SK-N-SH (cell line): Measurements from ENCODE around the gene RABL6. TPM values are rescaled to one million over a fixed set of nuclear protein-coding genes. Genes with fewer than 3 reads are reported as not detected.

Experiments used
- CTCF ChIA-PET: fragments of 300-600, 350-600 bp; formaldehyde crosslinking; extraction: SDS; loops from one replicate; lab custom pipeline; 2021; lab: Yijun Ruan, JAX
- POLR2A ChIA-PET: fragments of 350-600 bp; sonication (Branson Sonifier 250); formaldehyde crosslinking; extraction: SDS; loops from one replicate; lab custom pipeline; 2020; ENCODE audit warnings: antibody characterized with exemption, inconsistent platforms; lab: Yijun Ruan, JAX
- DNase-seq: peaks from one replicate; pipeline ENCODE4 v3.0.0; 2012
- H2AFZ ChIP-seq: fragments of 200-600 bp; sonication (generic); 2 replicates; pipeline ENCODE4 v1.8.1; 2016; ENCODE audit warnings: antibody characterized with exemption, mild to moderate bottlenecking, low read depth
- H3F3A ChIP-seq: fragments of 200-600 bp; sonication (generic); replicated peaks from 2 replicates; pipeline ENCODE3; 2016; ENCODE audit warnings: antibody characterized with exemption, mild to moderate bottlenecking; ENCODE audit not compliant: insufficient read depth
- H3K27ac ChIP-seq, 2 experiments: fragments of 200-500 bp in 1 of 2; fragments of 200-600 bp in 1 of 2; sonication (Bioruptor generic) in 1 of 2; sonication (generic), shearing (Covaris generic) in 1 of 2; 2 replicates each; pipeline versions ENCODE4 v1.5.1 to v1.6.1; 2014 to 2016; ENCODE audit warnings: low read depth in 2 of 2, inconsistent platforms in 1 of 2, low read length in 1 of 2, mild to moderate bottlenecking in 1 of 2, mixed read lengths in 1 of 2
- H3K27me3 ChIP-seq: fragments of 200-600 bp; sonication (generic), shearing (Covaris generic); 2 replicates; pipeline ENCODE4 v1.6.1; 2016; ENCODE audit warnings: mixed run types; ENCODE audit not compliant: insufficient read depth
- H3K36me3 ChIP-seq, 2 experiments: fragments of 200-500 bp in 1 of 2; fragments of 200-600 bp in 1 of 2; sonication (Bioruptor generic) in 1 of 2; sonication (generic) in 1 of 2; replicated peaks in 1 of 2; 2 replicates each; pipeline versions ENCODE3 to v1.5.1; 2014 to 2016; ENCODE audit warnings: low read length in 1 of 2, mild to moderate bottlenecking in 1 of 2; ENCODE audit not compliant: insufficient read depth in 2 of 2, control insufficient read depth in 1 of 2
- H3K4me1 ChIP-seq, 2 experiments: fragments of 200-500 bp in 1 of 2; fragments of 200-600 bp in 1 of 2; sonication (Bioruptor generic) in 1 of 2; sonication (generic), shearing (Covaris generic) in 1 of 2; 2 replicates each; pipeline versions ENCODE4 v1.5.1 to v1.6.1; 2014 to 2016; ENCODE audit warnings: low read depth in 1 of 2, low read length in 1 of 2, mixed run types in 1 of 2; ENCODE audit not compliant: insufficient read depth in 2 of 2, control insufficient read depth in 1 of 2
- H3K4me2 ChIP-seq: fragments of 200-600 bp; sonication (generic), shearing (Covaris generic); 2 replicates; pipeline ENCODE4 v1.6.1; 2017; ENCODE audit warnings: mixed run types
- H3K4me3 ChIP-seq, 2 experiments: fragments of 200-500 bp in 1 of 2; fragments of 200-600 bp in 1 of 2; sonication (Bioruptor generic) in 1 of 2; sonication (generic), shearing (Covaris generic) in 1 of 2; 2 replicates each; pipeline versions ENCODE4 v1.5.1 to v1.8.1; 2014 to 2016; ENCODE audit warnings: low read depth in 2 of 2, inconsistent platforms in 1 of 2, low read length in 1 of 2, mild to moderate bottlenecking in 1 of 2, mixed read lengths in 1 of 2, moderate library complexity in 1 of 2
- H3K79me2 ChIP-seq: fragments of 200-600 bp; sonication (generic); 2 replicates; pipeline ENCODE4 v1.8.1; 2017; ENCODE audit warnings: mild to moderate bottlenecking; ENCODE audit not compliant: insufficient read depth
- H3K9ac ChIP-seq: fragments of 200-600 bp; sonication (generic); 2 replicates; pipeline ENCODE4 v1.6.1; 2017; ENCODE audit warnings: mixed run types
- H3K9me2 ChIP-seq: fragments of 200-600 bp; sonication (generic); 2 replicates; pipeline ENCODE4 v1.6.1; 2017; ENCODE audit warnings: mixed run types
- H3K9me3 ChIP-seq: fragments of 200-600 bp; sonication (generic); 2 replicates; pipeline ENCODE4 v1.6.1; 2017; ENCODE audit warnings: mixed run types, mild to moderate bottlenecking, moderate library complexity
- H4K20me1 ChIP-seq: fragments of 200-600 bp; sonication (generic); 2 replicates; pipeline ENCODE4 v1.6.1; 2017; ENCODE audit warnings: mild to moderate bottlenecking, mixed run types; ENCODE audit not compliant: insufficient read depth
- EP300 ChIP-seq, 2 experiments: IDR thresholded peaks; 2 replicates each; pipeline versions ENCODE4 v1.4.0 to v1.6.1; 2012; ENCODE audit warnings: borderline replicate concordance in 1 of 2, low read depth in 1 of 2, low read length in 1 of 2
- NFIC ChIP-seq: IDR thresholded peaks from 2 replicates; pipeline ENCODE4 v1.4.0; 2012; ENCODE audit warnings: borderline replicate concordance
- RAD21 ChIP-seq: IDR thresholded peaks from 2 replicates; pipeline ENCODE4 v1.6.1; 2012; ENCODE audit warnings: mild to moderate bottlenecking, low read length
- RFX5 ChIP-seq: IDR thresholded peaks from 2 replicates; pipeline ENCODE4 v1.6.1; 2012; ENCODE audit warnings: mild to moderate bottlenecking, improper control_type of control experiment, low read length
- RXRA ChIP-seq: IDR thresholded peaks from 2 replicates; pipeline ENCODE4 v1.4.0; 2012; ENCODE audit warnings: low read depth, mild to moderate bottlenecking, borderline replicate concordance
- TAF1 ChIP-seq: IDR thresholded peaks from 2 replicates; pipeline ENCODE4 v1.6.1; 2012; ENCODE audit warnings: low read depth, mild to moderate bottlenecking, low read length, moderate library complexity, borderline replicate concordance
- WGBS: methylation state at CpG from one replicate; pipeline ENCODE4 v1.1.6; 2017; ENCODE audit warnings: low lambda C conversion rate; 5-methylcytosine and 5-hydroxymethylcytosine counted together
- polyA plus RNA-seq, 3 experiments: library from polyadenylated mRNA; depleted of rRNA; stranded (reverse); fragments of >200 nt; gene quantifications; 2 replicates each; pipeline ENCODE4 v1.2.3, GENCODE V29; 2012
- TF ChIP-seq, protein P1 (sequence below): fragments of 150-350 bp; IDR thresholded peaks from 2 replicates; pipeline ENCODE4 v1.6.1; 2016; ENCODE audit warnings: mild to moderate bottlenecking, low read depth, low read length
- TF ChIP-seq, protein P2 (sequence below): IDR thresholded peaks from 2 replicates; pipeline ENCODE4; 2012
- TF ChIP-seq, protein P3 (sequence below): IDR thresholded peaks from 2 replicates; pipeline ENCODE4 v1.6.1; 2012; ENCODE audit warnings: mild to moderate bottlenecking, low read depth, low read length, moderate library complexity

Gene RABL6
- polyA plus RNA-seq, 1 of the 3 experiments (the other 2 are of a cell fraction): 43.6 TPM

DNA sequence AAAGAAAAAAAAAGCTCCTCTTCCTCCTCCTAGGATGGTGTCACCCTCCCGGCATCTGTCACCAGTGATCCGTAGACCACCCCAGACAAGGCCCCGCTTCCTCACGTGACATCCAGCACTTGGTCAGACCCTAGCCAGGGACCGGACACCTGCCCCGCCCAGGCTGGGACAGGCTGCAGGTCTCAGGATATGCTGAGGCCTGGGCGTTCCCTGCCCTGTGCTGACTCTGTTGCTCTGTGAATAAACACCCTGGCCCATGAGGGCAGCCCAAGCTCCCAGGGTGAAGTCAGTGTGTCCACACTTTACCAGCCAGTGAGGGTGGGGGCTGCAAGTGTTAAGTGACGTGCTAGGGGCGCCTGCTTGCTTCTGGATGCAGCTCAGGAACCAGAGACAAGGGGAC is 52.8 kb downstream of the RABL6 start (continued):
- TF ChIP-seq RFX5 (no peak), RAD21 (no peak), TAF1 (no peak), RXRA (no peak)
- TF ChIP-seq, protein P1, sequence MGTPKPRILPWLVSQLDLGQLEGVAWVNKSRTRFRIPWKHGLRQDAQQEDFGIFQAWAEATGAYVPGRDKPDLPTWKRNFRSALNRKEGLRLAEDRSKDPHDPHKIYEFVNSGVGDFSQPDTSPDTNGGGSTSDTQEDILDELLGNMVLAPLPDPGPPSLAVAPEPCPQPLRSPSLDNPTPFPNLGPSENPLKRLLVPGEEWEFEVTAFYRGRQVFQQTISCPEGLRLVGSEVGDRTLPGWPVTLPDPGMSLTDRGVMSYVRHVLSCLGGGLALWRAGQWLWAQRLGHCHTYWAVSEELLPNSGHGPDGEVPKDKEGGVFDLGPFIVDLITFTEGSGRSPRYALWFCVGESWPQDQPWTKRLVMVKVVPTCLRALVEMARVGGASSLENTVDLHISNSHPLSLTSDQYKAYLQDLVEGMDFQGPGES: no peak
- TF ChIP-seq, protein P2, sequence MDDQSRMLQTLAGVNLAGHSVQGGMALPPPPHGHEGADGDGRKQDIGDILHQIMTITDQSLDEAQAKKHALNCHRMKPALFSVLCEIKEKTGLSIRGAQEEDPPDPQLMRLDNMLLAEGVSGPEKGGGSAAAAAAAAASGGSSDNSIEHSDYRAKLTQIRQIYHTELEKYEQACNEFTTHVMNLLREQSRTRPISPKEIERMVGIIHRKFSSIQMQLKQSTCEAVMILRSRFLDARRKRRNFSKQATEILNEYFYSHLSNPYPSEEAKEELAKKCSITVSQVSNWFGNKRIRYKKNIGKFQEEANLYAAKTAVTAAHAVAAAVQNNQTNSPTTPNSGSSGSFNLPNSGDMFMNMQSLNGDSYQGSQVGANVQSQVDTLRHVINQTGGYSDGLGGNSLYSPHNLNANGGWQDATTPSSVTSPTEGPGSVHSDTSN: no peak
- TF ChIP-seq, protein P3, sequence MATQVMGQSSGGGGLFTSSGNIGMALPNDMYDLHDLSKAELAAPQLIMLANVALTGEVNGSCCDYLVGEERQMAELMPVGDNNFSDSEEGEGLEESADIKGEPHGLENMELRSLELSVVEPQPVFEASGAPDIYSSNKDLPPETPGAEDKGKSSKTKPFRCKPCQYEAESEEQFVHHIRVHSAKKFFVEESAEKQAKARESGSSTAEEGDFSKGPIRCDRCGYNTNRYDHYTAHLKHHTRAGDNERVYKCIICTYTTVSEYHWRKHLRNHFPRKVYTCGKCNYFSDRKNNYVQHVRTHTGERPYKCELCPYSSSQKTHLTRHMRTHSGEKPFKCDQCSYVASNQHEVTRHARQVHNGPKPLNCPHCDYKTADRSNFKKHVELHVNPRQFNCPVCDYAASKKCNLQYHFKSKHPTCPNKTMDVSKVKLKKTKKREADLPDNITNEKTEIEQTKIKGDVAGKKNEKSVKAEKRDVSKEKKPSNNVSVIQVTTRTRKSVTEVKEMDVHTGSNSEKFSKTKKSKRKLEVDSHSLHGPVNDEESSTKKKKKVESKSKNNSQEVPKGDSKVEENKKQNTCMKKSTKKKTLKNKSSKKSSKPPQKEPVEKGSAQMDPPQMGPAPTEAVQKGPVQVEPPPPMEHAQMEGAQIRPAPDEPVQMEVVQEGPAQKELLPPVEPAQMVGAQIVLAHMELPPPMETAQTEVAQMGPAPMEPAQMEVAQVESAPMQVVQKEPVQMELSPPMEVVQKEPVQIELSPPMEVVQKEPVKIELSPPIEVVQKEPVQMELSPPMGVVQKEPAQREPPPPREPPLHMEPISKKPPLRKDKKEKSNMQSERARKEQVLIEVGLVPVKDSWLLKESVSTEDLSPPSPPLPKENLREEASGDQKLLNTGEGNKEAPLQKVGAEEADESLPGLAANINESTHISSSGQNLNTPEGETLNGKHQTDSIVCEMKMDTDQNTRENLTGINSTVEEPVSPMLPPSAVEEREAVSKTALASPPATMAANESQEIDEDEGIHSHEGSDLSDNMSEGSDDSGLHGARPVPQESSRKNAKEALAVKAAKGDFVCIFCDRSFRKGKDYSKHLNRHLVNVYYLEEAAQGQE: no peak

DNA sequence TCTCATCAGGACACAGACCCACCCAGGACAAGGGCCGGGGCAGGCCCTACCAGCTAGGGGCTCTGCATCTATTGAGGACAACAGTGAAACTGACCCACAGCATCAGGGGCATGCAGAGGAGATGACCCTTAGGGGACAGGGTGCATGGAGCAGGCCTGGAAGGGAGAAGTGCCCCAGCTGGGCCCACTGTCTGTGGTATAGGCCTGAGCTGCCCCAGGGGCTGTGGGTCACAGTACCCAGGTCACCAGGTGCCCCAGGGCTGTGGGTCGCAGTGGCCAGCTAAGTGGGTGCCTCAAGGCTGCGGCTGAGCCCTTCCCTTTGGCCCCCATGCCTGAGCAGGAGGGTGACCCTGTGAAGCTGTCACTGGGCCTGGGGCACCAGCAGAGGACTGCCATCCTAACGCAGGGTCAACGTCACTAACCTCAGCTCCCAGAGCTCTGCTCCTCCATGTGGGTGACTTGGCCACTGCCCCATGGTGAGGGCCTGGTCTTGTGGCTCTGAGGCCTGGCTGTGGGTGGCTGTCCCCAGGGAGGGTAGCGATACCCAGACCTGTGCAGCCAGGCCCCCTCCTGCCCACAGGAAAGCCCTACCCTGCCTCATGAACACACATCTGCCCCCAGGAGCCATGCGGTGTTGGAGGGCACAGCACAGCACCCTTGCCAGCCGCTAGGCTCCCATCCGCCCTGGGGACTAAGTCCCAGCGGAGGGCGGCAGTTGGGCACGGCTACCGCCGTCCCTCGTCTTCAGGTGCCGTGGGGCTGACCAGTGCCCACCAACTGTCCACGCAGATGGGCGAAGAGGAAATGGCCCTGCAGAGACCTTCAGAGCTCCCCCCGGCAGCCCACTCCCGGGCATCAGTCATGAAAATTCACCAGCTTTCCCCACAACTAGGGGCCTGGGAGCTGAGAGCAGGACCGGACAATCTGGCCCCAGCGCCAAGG is 53.5 kb downstream of the RABL6 start:
- peaks cover 16 to 37% of the 10 kb centered on the region in 2 experiments for H3K36me3 ChIP-seq
- H3K9me3 ChIP-seq: no peaks in the 10 kb centered on the region
- H3K27ac ChIP-seq: no peak overlapping the region
- no peak for TF ChIP-seq EP300 (IDR thresholded peaks at IDR 0.05; ENCODE audit: borderline replicate concordance in 1 of 2, low read depth in 1 of 2, low read length in 1 of 2)
- TF ChIP-seq NFIC: no peak
- TF ChIP-seq RXRA: no peak
- CTCF ChIA-PET: interaction anchor here (0.8 to 2.1 kb wide), 9 partner anchors 10 to 87 kb away, joined by 3 to 7 read pairs (median 3); partner anchors contain the start of gene AJM1
- no peak overlapping the region for H3K9ac ChIP-seq
- no peaks in the 10 kb centered on the region for H3K27me3 ChIP-seq
- no peak overlapping the region for H3K4me2 ChIP-seq
- H3K4me1 ChIP-seq: peaks cover 9 to 19% of the 10 kb centered on the region in 2 experiments; a peak in 3 of 4 replicates
- DNase-seq: no peak
- no peak overlapping the region for H3K4me3 ChIP-seq
- 98% methylated on average over 8 of the region's 22 CpGs for WGBS
- no peaks in the 10 kb centered on the region for H3K9me2 ChIP-seq
- H3F3A ChIP-seq: no peaks in the 10 kb centered on the region
- H4K20me1 ChIP-seq: no peaks in the 10 kb centered on the region
- no peak overlapping the region for H2AFZ ChIP-seq
- POLR2A ChIA-PET: interaction anchor here (0.8 to 1.1 kb wide), 3 partner anchors 10 to 19 kb away, joined by 3 to 4 read pairs (median 3); partner anchors contain the start of genes AJM1 and MAMDC4
- H3K79me2 ChIP-seq: peaks cover 31% of the 10 kb centered on the region
